Stimulated activated naive CD8-positive, alpha-beta T cell treated with anti-CD3 and anti-CD28 coated beads, Interleukin-15, Interleukin-2, amounts not matched to agents 100 ng/mL and 50 ng/mL, for 24 hours (primary cell): ENCODE results near the gene SMARCB1.

Experiments used
- H3K27ac Mint-ChIP-seq: one replicate; pipeline ENCODE4 v1.8.0; 2021; ENCODE audit warnings: mild to moderate bottlenecking, mixed read lengths
- H3K27me3 Mint-ChIP-seq: one replicate; pipeline ENCODE4 v1.8.0; 2021; ENCODE audit warnings: mixed read lengths
- H3K36me3 Mint-ChIP-seq: one replicate; pipeline ENCODE4 v1.8.0; 2021; ENCODE audit warnings: low read depth, mixed read lengths
- H3K4me1 Mint-ChIP-seq: one replicate; pipeline ENCODE4 v1.8.0; 2021; ENCODE audit warnings: low read depth, mixed read lengths
- H3K4me3 Mint-ChIP-seq: one replicate; pipeline ENCODE4 v1.8.0; 2021; ENCODE audit warnings: mild to moderate bottlenecking, mixed read lengths
- H3K9me3 Mint-ChIP-seq: one replicate; pipeline ENCODE4 v1.8.0; 2021; ENCODE audit warnings: mixed read lengths

Gene SMARCB1

DNA sequence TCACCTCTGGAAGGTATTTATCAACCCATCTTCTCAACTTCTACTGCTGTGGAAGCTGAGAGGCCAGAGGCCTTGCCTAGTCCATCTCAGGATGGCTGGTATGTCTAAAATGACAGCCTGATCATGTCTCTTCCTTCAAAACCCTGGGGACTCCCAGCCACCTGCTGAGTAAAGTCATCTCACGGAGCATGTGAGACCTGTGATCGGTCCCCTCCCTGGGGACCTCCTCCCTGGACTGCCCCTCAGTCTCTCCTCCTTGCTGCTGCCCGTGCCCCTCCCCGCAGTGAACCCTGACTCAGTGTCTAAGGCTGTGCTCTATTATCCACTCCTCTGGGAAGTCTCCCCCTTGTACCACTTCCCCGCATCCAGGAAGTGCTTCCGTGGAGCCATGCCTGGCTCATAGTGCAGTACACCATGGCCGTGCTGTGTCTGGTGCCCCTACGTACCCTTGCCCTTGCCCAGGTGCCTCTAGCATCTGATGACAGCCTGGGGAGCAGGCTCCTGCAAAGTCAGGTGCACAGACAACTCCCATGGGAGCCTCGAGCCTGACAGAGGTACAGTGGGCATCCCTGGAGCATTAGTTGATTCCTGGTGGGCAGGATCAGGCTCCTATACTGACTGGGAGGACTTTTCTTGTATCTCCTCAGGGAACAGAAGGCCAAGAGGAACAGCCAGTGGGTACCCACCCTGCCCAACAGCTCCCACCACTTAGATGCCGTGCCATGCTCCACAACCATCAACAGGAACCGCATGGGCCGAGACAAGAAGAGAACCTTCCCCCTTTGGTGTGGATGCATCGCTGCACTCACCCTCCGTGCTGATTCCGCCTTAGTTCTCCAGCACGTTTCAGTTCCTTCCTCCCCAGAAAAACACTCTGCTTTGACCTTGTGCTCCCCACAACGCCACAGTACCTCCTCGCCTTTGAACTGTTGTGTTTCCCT lies 13.8 kb downstream of the SMARCB1 start:
- no peak overlapping the region for H3K4me3 Mint-ChIP-seq
- no peak overlapping the region for H3K27ac Mint-ChIP-seq
- no peaks in the 10 kb centered on the region for H3K9me3 Mint-ChIP-seq
- H3K4me1 Mint-ChIP-seq, result peaks cover 11% of the 10 kb centered on the region
- H3K36me3 Mint-ChIP-seq, result peaks cover 63% of the 10 kb centered on the region
- no peaks in the 10 kb centered on the region for H3K27me3 Mint-ChIP-seq

DNA sequence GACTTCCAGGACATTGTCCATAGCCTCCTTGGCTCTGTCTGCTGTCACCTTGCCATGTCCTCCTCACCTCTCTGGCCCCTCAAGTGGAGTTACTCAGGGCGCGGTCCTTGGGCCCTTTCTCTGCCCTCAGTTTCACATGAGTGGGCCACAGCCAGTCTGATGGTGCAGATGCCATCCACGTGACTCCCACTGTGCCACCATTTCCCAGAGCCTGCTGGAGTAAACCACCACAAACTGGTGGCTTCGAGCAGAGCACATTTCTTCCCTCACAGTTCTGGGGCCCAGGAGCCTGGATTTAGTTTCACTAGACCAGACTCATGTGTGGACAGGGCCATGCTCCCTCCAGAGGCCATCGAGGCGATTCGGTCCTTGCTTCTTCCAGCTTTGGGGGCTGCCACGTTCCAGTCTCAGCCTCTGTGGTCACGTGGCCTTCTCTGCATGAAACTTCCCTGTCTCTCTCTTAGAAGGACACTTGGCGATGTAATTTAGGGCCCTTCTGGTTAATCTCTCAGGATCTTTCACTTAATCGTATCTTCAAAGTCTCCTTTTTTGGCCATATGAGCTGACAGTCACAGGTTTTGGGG lies 14.6 kb downstream of the SMARCB1 start:
- Mint-ChIP-seq H3K27ac (no peak overlapping the region), H3K4me3 (no peak overlapping the region), H3K4me1 (peaks cover 15% of the 10 kb centered on the region), H3K27me3 (no peaks in the 10 kb centered on the region), H3K9me3 (no peaks in the 10 kb centered on the region), H3K36me3 (peaks cover 66% of the 10 kb centered on the region)

DNA sequence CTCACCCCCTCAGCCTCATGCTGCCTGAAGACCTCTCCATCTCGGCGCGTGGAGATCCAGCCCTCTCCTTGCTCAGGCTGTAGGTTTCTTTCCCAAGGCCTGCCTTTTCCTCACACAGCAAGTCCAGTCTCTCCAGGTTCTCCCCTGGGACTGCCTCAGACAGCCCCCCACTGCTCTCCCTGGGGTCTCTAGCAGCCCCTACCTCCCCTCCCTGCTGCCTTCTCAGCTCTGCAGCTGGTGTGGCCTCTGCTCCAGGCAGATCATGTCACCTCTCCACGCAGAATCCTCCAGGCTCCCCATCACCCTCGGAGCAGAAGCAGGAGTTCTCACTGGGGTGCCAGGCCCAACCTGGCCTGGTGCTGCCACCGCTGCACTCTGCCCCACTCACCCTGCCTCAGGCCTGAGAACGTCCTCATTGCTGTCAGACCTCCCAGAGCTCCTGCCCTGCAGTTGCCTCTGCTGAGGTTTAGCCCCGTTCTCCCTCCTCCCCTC lies 15.2 kb downstream of the SMARCB1 start:
- Mint-ChIP-seq H3K4me1 (peaks cover 15% of the 10 kb centered on the region), H3K9me3 (no peaks in the 10 kb centered on the region), H3K27ac (peak overlapping the region; percentile 21), H3K36me3 (peaks cover 64% of the 10 kb centered on the region), H3K4me3 (no peak overlapping the region), H3K27me3 (no peaks in the 10 kb centered on the region)

DNA sequence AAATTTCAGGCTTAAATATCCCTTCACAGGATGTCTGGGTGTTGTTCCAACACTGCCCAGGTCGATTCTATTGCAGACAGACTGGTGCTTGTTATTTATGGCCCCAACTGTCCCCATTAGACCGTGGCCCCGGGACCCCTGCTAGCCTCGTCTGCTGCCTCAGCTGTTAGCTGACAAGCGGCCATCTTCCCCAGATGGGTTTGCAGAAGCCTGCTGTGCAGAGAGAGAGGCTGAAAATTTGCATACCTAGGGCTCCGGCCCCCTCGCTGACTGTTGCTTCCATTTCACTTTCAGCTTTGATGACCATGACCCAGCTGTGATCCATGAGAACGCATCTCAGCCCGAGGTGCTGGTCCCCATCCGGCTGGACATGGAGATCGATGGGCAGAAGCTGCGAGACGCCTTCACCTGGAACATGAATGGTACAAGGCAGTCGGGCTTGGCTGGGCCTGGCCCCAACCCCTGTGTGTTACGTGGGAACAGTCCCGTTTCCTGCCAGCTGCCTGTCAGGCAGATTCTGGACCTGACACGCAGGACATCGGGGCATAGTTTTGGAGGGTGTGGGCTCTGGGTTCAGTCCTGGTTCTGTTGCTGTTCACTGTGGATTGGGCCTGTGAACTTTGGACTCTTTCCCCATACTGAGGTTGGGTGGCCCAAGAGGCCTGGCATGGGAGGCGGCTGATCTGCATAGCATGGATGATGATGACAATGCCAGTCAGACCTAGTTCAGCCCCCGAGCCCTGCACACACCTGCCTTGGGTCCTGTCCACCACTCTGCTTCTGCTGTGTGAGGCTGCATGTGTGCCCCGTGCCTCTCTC lies 16.4 kb downstream of the SMARCB1 start:
- peaks cover 15% of the 10 kb centered on the region for H3K4me1 Mint-ChIP-seq
- no peak overlapping the region for H3K4me3 Mint-ChIP-seq
- no peaks in the 10 kb centered on the region for H3K9me3 Mint-ChIP-seq
- H3K27ac Mint-ChIP-seq, result no peak overlapping the region
- H3K27me3 Mint-ChIP-seq, result no peaks in the 10 kb centered on the region
- H3K36me3 Mint-ChIP-seq, result peaks cover 66% of the 10 kb centered on the region

DNA sequence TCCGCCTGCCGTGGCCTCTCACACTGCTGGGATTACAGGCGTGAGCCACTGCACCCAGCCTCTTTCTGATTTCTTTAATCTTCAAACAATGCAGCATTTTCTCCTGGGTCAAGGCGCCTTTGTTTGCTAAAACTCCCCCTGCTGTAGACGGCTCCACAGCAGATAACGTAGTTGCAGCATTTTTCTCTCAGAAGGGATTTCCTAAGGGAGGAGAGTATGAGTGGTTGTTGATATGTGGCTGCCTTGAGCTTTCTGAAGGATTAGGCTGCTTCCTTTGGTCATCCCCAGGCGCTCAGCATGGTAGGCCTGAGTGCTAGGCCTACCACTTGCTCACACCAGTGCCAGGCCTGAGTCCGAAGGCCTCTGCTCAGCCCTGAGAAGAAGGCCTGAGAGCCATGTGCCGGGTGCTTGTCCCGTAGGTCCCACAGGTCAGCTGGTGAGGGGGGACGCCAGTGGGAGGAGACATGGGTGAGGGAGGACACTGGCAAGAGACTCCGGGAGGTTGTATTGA lies 18.1 kb downstream of the SMARCB1 start:
- Mint-ChIP-seq H3K4me3 (no peak overlapping the region), H3K4me1 (peaks cover 15% of the 10 kb centered on the region)

DNA sequence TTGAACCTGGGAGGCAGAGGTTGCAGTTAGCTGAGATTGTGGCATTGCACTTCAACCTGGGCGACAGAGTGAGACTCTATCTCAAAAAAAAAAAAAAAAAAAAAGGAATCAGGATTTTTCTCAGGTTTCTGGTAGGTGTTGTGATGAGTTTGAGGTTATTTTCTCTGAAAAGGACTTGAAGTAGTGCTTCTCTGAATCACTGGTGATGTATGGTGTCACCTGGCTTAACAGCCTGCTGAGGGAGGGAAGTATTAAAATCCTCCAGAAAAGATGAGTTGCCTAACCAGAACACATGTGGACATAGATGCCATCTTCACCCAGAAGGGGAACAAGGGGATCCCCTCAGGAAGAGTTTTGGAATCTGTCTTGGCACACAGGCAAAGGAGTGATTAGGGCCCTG lies 20.1 kb downstream of the SMARCB1 start:
- Mint-ChIP-seq H3K9me3 (no peaks in the 10 kb centered on the region), H3K4me1 (peaks cover 4% of the 10 kb centered on the region), H3K27me3 (no peaks in the 10 kb centered on the region), H3K36me3 (peaks cover 56% of the 10 kb centered on the region), H3K27ac (no peak overlapping the region), H3K4me3 (no peak overlapping the region)

More for the DNA sequence above, 18.1 kb downstream of the SMARCB1 start:
- Mint-ChIP-seq H3K27me3 (no peaks in the 10 kb centered on the region), H3K36me3 (peaks cover 59% of the 10 kb centered on the region), H3K9me3 (no peaks in the 10 kb centered on the region), H3K27ac (no peak overlapping the region)

DNA sequence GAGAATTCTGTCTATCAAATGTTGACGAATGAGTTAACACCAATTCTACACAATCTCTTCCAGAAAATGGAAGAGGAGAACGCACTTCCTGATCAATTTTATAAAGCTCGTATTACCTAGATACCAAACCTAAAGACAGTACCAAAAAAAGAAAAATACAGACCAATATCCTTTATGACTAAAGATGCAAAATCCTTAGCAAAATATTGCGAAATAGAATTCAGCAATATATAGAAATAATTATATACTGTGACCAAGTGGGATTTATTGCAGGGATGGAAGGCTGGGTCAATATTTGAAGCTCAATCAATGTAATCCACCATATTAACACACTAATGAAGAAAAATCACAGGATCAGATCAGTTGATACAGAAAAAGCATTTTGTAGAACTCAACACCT lies 25.6 kb downstream of the SMARCB1 start:
- no peak overlapping the region for H3K4me3 Mint-ChIP-seq
- H3K9me3 Mint-ChIP-seq, result no peaks in the 10 kb centered on the region
- H3K27me3 Mint-ChIP-seq, result no peaks in the 10 kb centered on the region
- no peak overlapping the region for H3K27ac Mint-ChIP-seq
- H3K36me3 Mint-ChIP-seq, result peaks cover 49% of the 10 kb centered on the region
- H3K4me1 Mint-ChIP-seq, result no peaks in the 10 kb centered on the region

DNA sequence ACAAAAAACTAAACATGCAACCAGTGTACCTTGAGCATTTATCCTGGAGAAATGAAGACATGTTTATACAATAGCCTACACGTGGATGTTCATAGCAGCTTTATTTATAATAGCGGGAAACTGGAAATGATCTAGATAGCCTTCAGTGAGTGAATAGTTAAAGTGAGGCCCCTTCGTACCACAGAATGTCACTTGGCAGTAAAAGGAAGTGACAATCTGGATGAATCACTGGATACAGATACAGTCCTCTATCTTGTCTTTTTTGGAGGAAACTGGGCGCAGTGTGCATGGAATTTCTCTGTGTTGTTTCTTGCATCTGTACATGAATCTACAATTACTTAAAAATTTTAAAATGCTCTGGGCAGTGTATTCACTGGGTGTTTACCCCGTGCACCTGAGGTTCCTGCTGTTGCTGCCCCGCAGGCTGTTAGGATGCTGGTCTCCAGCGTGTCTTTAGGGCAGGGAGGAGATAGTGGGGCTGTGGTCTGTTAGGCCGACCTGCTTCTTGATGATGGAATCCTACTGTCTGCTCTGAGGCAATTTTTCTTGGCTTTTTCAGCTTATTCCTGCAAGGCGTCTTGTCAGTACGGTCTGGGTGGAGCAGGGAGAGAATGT lies 28.9 kb downstream of the SMARCB1 start:
- Mint-ChIP-seq H3K4me3 (no peak overlapping the region), H3K36me3 (peaks cover 63% of the 10 kb centered on the region), H3K4me1 (peaks cover 11% of the 10 kb centered on the region), H3K27me3 (no peaks in the 10 kb centered on the region), H3K9me3 (no peaks in the 10 kb centered on the region), H3K27ac (no peak overlapping the region)

DNA sequence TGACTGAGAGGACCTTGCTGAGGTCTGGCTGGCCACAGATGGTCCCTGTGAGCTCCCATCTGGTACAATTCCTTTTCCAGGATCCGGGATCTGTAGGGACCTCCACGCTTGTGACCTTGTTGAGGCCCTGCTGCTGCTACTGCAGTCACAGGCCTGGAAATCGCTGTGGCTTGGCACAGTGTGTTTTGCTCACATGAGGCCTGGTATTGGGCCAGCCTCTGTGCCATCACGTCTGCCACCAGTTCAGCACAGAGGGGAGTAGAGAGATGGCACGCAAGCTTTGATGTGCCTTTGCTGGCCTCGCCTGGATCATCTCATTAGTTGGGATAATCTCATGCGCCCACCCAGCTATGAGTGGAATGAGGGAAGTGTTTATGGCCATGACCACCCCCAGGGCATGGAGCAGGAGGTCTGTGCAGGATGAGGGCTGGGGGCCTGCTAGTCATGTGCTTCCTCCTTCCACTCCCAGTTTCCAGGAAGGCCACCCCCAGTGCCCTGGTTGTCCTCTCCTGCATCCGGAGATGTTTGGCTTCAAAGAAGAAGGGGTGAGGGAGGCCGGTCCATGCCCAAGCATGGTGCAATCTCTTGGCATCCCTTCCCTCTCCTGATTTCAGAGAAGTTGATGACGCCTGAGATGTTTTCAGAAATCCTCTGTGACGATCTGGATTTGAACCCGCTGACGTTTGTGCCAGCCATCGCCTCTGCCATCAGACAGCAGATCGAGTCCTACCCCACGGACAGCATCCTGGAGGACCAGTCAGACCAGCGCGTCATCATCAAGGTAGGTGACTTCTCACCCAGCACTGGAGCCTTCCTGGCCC lies 29.6 kb downstream of the SMARCB1 start:
- Mint-ChIP-seq H3K36me3 (peaks cover 58% of the 10 kb centered on the region), H3K27me3 (no peaks in the 10 kb centered on the region), H3K27ac (no peak overlapping the region), H3K4me3 (no peak overlapping the region), H3K4me1 (peaks cover 16% of the 10 kb centered on the region), H3K9me3 (no peaks in the 10 kb centered on the region)

DNA sequence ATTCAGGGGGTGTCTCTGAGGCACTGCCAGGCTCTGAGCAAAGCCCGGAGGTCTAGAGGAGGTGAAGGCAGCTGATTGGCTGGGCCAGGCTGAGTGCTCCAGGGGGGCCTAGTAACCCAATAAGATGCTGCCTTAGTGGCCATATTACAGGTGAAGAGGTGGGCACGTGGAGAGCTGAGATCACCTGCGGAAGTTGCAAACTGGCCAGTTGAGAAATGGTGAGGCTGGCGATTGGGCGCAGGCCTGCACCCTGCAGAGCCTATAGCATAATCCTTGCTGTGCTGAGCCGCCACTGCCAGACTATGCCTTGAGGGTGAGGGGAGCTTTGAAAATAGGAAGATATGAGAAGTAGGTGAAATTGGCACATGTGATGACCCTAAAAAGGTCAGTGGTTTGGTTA lies 30.4 kb downstream of the SMARCB1 start:
- Mint-ChIP-seq H3K27ac (no peak overlapping the region), H3K9me3 (no peaks in the 10 kb centered on the region), H3K27me3 (no peaks in the 10 kb centered on the region), H3K4me3 (no peak overlapping the region), H3K4me1 (peaks cover 16% of the 10 kb centered on the region), H3K36me3 (peaks cover 53% of the 10 kb centered on the region)

DNA sequence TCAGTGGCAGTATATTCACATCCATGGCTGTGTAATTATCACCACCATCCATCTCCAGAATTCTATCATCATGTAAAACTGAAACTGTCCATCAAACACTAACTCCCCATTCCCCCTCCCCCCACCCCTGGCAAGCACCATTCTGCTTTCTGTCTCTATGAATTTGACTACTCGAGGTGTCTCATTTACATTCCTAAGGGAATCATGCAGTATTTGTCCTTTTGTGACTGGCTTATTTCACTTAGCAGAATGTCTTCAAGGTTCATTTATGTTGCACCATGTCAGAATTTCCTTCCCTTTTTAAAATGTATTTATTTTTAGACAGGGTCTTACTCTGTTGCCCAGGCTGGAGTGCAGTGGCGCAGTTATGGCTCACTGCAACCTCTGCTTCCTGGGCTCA lies 31.8 kb downstream of the SMARCB1 start:
- Mint-ChIP-seq H3K36me3 (peaks cover 54% of the 10 kb centered on the region), H3K27me3 (no peaks in the 10 kb centered on the region), H3K4me1 (peaks cover 16% of the 10 kb centered on the region), H3K9me3 (no peaks in the 10 kb centered on the region), H3K27ac (no peak overlapping the region), H3K4me3 (no peak overlapping the region)

DNA sequence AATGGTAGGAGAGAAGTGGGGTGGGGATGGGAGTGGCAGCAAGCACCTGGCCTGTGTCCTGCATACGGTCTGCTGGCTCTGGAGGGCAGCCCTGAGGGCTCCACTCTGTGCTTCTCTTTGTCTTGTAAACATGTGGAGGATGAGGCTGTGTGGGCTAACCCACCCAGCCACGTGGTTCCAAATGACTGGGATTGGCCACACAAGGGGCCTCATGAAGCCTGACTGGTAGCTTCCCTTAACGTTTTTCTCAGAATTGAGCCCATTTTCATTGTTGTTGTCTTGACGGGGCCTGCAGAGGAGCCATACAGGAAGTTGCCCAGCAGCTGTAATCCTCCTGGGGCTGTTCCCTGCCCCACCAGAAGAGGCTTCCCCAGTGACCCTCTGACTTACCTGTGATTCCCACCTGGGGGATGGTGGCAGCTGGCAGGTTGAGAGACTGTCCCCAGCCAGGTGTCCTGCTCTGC lies 34.0 kb downstream of the SMARCB1 start:
- peaks cover 16% of the 10 kb centered on the region for H3K4me1 Mint-ChIP-seq
- peak overlapping the region; percentile 55 for H3K27ac Mint-ChIP-seq
- H3K4me3 Mint-ChIP-seq, result no peak overlapping the region
- H3K9me3 Mint-ChIP-seq, result no peaks in the 10 kb centered on the region
- H3K27me3 Mint-ChIP-seq, result no peaks in the 10 kb centered on the region
- H3K36me3 Mint-ChIP-seq, result peaks cover 54% of the 10 kb centered on the region

DNA sequence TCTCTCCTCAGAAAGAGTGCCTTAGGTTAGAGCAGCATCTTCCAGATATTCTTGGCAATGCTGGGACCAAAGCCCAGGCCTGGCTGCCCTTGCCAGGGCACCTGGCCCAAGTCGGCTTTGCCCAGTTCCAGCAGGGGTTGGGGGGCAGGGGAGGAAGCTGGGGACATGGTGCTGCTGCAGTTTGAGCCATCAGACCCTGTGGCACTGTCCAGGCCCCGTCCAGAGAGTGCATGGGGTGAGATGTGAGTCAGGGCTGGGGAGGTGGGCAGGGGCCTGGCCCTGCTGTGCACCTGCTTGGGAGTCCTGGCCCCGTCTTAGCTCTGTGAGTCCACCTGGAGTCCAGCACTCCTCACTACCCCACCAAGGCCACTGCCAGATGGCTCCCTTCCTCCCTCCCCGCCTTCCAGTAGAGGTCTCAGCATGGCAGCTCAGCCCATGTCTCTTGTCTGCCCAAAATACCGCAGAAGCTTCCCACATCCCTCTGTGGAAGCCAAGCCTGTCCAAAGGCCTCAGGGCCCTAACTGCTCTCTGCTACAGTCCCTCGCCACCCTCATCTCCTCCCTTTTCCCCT lies 35.4 kb downstream of the SMARCB1 start:
- Mint-ChIP-seq H3K4me3 (no peak overlapping the region), H3K36me3 (peaks cover 51% of the 10 kb centered on the region), H3K27ac (no peak overlapping the region), H3K9me3 (no peaks in the 10 kb centered on the region), H3K4me1 (peaks cover 16% of the 10 kb centered on the region), H3K27me3 (no peaks in the 10 kb centered on the region)
